Measurements from ENCODE around the gene MOBP.
"Not testable (repeated sequence)": the region's sequence is repeated elsewhere in the genome, so short reads cannot be mapped to it uniquely, and the experiment has no call there.

GRCh38 chr3:39453872-39454271, 13.6 kb upstream of the MOBP start:
- TF ChIP-seq EZH2phosphoT487 (IDR thresholded peaks at IDR 0.05; ENCODE audit: borderline replicate concordance); CTCF (conservative IDR thresholded peaks at IDR 0.05; ENCODE audit: low read length): not testable (repeated sequence)

Data from Loucy (cell line).